Loucy (cell line): Measurements from ENCODE around the gene ZNF282.

Experiments used
- CTCF ChIP-seq: fragments of 200-600 bp; sonication (generic); conservative IDR thresholded peaks from 2 replicates; pipeline ENCODE4 v1.5.1; 2014; ENCODE audit warnings: mild to moderate bottlenecking, antibody characterized with exemption, low read length
- EZH2phosphoT487 ChIP-seq: fragments of 200-600 bp; IDR thresholded peaks from 2 replicates; pipeline ENCODE4 v1.6.1; 2018; ENCODE audit warnings: antibody characterized with exemption, mild to moderate bottlenecking, moderate library complexity, borderline replicate concordance

- TF ChIP-seq EZH2phosphoT487 (no peak), CTCF (no peak)
Observed at GRCh38 chr7:149248777-149249176, 53.4 kb downstream of the ZNF282 start.
